ENCODE results near the gene PTGDS.

Gene PTGDS

GRCh38 chr9:136958898-136959850, 18.1 kb upstream of the PTGDS start:
- no peak for DNase-seq

DNA sequence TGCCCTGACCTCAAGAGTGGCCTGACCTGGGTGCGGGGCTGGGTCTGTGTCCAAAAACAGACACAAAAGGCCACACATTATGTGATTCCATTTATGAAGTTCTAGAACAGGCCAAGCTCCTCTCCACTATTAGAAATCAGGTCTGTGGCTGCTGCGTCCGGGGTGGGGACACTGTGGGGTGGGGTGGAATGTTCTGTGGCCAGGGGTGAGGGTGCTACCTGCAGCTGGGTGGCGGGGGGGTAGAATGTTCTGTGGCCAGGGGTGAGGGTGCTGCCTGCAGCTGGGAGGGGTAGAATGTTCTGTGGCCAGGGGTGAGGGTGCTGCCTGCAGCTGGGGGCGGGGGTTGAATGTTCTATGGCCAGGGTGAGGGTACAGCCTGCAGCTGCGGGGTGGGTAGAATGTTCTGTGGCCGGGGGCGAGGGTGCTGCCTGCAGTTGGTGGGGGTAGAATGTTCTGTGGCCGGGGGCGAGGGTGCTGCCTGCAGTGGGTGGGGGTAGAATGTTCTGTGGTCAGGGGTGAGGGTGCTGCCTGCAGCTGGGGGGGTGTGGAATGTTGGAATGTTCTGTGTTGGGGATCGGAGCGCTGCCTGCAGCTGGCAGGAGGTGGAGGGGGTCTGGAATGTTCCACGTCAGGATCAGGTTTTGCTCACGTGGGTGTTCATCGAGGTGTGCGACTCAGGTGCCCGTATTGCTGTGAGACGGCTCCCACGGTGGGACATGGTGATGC, 16.9 kb upstream of the PTGDS start:
- DNase-seq, result no peak

GRCh38 chr9:136960938-136961275, 16.4 kb upstream of the PTGDS start:
- no peak for DNase-seq

GRCh38 chr9:136961279-136962065, 15.8 kb upstream of the PTGDS start:
- DNase-seq, result no peak

GRCh38 chr9:136962163-136962562, 15.1 kb upstream of the PTGDS start:
- DNase-seq, result no peak

DNA sequence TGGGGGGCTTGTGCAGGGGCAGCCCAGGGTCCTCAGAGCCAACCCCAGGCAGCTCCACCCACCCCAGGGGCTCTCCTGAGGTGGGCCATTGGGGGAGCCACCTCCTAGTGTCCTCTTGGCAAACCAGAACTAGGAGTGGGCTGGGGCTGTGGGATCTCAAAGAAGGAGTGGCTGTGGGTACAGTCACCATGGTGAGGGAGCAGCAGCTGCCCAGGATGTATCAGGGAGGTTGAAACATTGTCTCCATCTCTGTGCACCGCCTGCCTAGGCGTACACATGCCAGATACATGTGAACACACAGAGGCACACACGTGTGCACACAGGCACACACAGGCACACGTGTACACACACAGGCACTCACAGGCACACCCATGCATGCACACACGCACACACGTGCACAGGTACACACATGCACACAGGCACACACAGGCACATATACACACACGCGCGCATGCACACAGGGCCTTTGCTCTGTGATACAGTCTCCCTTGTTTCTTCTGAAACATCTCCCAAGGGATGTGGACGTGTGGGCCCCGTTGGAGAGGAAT, 14.5 kb upstream of the PTGDS start:
- no peak for DNase-seq

- DNase-seq, result no peak
Observed at GRCh38 chr9:136963341-136963740, 14.0 kb upstream of the PTGDS start.

DNA sequence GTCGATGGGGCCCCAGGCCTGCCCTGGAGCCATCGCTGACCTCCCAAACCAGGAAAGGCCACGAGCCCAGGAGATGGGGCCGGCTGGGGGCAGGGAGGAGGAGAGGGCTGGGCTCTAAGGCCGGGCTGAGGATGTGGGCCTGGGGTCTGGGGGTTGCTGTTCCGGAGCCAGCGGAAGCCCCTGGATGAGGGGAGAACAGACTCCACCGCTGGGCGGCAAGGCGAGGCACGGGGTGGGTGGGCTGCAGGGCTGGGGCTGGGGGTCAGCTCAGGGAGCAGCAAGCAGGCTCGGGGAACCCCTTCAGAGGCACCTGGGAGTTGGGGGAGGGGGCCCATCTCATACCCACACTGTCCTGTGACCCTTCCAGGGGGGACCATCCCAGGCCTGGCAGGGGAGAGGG, 13.6 kb upstream of the PTGDS start:
- DNase-seq, result no peak

- no peak for DNase-seq
Observed at GRCh38 chr9:136964171-136964689, 13.1 kb upstream of the PTGDS start.

DNA sequence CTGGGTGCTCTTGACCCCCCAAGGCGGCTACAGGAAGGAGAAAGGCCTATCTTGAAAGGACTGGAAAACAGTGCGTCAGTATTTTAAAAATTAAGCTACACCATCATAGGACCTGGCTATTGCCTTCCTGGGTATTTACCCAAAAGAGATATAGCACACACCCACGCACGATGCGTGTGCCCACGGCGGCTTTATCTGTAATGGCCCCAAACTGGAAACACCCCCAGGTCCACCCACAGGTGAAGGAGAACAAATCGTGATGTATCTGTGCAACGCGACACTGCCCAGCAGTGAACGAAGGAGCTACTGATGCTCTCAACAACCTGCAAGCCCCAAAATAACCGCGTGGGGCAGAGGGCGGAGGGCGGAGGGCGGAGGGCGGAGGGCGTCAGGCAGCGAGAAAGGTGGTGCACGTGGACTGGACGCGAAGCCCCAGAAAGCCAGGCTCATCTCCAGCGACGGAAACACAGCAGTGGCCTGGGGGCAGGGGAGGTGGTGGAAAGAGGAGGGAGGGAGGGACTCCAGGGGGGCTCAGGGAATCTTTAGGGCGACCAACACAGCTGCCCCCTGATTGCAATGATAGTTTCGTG, 12.4 kb upstream of the PTGDS start:
- no peak for DNase-seq

- DNase-seq, result peak; percentile 13
Observed at GRCh38 chr9:136965771-136966484, 11.4 kb upstream of the PTGDS start.

- DNase-seq, result no peak
Observed at GRCh38 chr9:136968333-136969127, 8.8 kb upstream of the PTGDS start.

- DNase-seq, result no peak
Observed at GRCh38 chr9:136969150-136969549, 8.2 kb upstream of the PTGDS start.

DNA sequence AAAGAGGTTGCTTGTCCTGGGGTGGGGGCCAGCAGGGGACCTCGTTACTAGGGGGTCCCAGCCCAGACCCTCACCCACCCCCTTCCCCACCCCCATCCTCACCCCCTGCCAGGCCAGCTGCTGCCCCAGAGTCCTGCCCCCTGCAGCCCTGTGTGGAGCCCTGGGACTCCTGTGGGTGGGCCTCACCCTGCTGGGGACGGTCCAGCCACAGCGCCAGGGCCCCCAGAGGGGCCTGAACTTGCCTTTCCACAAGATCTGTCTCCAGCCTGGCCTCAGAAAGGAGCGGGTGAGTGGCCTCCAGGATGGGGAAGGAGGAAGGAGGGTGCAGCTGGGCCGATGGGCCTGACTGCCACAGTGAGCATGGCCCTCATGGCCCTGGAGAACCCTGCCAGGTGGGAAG, 7.5 kb upstream of the PTGDS start:
- no peak for DNase-seq

- DNase-seq, result no peak
Observed at GRCh38 chr9:136970361-136970760, 6.9 kb upstream of the PTGDS start.

- DNase-seq, result no peak
Observed at GRCh38 chr9:136971746-136972145, 5.6 kb upstream of the PTGDS start.

DNA sequence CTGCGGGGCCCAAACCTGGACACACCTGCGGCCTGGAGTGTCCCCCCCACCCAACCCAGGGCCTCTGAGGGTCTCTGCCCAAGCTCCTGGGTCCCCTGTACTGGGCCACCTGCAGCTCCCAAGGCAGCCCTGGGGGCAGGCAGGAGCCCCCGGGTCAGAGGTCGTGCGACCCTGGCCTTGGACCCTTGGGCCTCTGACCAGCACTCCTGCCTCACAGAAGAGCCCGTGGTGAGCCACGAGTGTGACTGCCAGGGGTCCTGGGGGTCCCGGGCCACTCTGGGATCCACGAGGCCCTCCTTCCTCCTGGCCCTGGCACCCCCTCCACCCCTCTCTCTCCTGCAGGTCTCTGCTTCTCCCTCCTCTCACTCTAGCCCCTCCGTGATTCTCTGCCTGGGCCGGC, 5.0 kb upstream of the PTGDS start:
- no peak for DNase-seq

DNA sequence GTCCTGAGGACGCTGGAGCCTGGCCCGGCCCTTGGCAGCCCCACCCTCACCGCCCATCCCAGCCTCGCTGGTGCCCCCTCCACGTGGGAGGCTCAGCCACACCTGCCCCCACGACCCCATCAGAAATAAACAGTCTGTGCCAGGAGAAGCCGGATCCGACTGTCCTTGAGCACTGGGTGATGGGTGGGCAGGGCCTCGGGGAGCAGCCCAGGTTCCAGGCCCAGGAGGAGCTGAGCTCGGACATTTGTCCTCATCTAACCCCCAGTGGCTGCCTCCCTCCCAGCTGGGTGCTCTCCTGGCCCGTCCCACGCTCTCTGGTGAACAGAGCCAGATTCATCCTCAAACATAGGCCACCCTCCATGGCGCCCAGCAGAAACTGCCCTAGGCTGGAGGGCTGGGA, 4.6 kb upstream of the PTGDS start:
- DNase-seq, result no peak

- DNase-seq, result no peak
Observed at GRCh38 chr9:136973618-136974617, 3.4 kb upstream of the PTGDS start.
